Smooth muscle cell (in vitro differentiated cells): Measurements from ENCODE around the gene IL4I1. TPM values are rescaled to one million over a fixed set of nuclear protein-coding genes. Genes with fewer than 3 reads are reported as not detected.

Experiments used
- DNase-seq: peaks from one replicate; lab custom pipeline; 2025; ENCODE audit not compliant: unreplicated experiment; lab: John Stamatoyannopoulos, UW
- H2AFZ ChIP-seq: fragments of 200-600 bp; sonication (generic); 2 replicates; pipeline ENCODE4 v1.6.0; 2016; ENCODE audit warnings: antibody characterized with exemption, low read depth, mild to moderate bottlenecking
- H3F3A ChIP-seq: fragments of 200-600 bp; sonication (generic); 2 replicates; pipeline ENCODE4 v1.6.0; 2017; ENCODE audit warnings: antibody characterized with exemption, low read depth
- H3K27ac ChIP-seq: fragments of 200-600 bp; sonication (generic); 2 replicates; pipeline ENCODE4 v1.5.1; 2016; ENCODE audit warnings: low read depth, mild to moderate bottlenecking
- H3K27me3 ChIP-seq: fragments of 200-600 bp; sonication (generic); 2 replicates; pipeline ENCODE4 v1.6.1; 2016; ENCODE audit warnings: low read depth, mild to moderate bottlenecking
- H3K36me3 ChIP-seq: fragments of 200-600 bp; sonication (generic); 2 replicates; pipeline ENCODE4 v1.5.1; 2016; ENCODE audit warnings: low read depth
- H3K4me1 ChIP-seq: fragments of 200-600 bp; sonication (generic); 2 replicates; pipeline ENCODE4 v1.5.1; 2016; ENCODE audit warnings: low read depth
- H3K4me2 ChIP-seq: fragments of 200-600 bp; sonication (generic); 2 replicates; pipeline ENCODE4 v1.6.0; 2016; ENCODE audit warnings: mild to moderate bottlenecking
- H3K4me3 ChIP-seq: fragments of 200-600 bp; sonication (generic); 2 replicates; pipeline ENCODE4 v1.5.1; 2016; ENCODE audit warnings: mild to moderate bottlenecking
- H3K79me2 ChIP-seq: fragments of 200-600 bp; sonication (generic); 2 replicates; pipeline ENCODE4 v1.6.0; 2016; ENCODE audit warnings: low read depth, mild to moderate bottlenecking
- H3K9ac ChIP-seq: fragments of 200-600 bp; sonication (generic); 2 replicates; pipeline ENCODE4 v1.6.0; 2016; ENCODE audit warnings: low read depth
- H3K9me3 ChIP-seq: fragments of 200-600 bp; sonication (generic); replicated peaks from 2 replicates; pipeline ENCODE4 v1.5.1; 2016; ENCODE audit warnings: low read depth
- H4K20me1 ChIP-seq: fragments of 200-600 bp; sonication (generic); 2 replicates; pipeline ENCODE4 v1.6.0; 2016; ENCODE audit warnings: low read depth
- CTCF ChIP-seq: fragments of 200-600 bp; sonication (generic); IDR thresholded peaks from 2 replicates; pipeline ENCODE4 v1.5.1; 2017; ENCODE audit warnings: borderline replicate concordance, mild to moderate bottlenecking, antibody characterized with exemption; ENCODE audit not compliant: insufficient read depth, poor library complexity, severe bottlenecking
- WGBS: methylation state at CpG from one replicate; pipeline ENCODE4 v1.1.7; 2016; ENCODE audit warnings: low lambda C conversion rate; 5-methylcytosine and 5-hydroxymethylcytosine counted together
- polyA plus RNA-seq: library from polyadenylated mRNA; unstranded; fragments of >200 nt; fragmentation: Nextera tagmentation; extraction: Ambion mirVana; gene quantifications from 2 replicates; pipeline ENCODE4 v1.2.1, GENCODE V29; 2016
- total RNA-seq: library from RNA; depleted of rRNA; stranded (reverse); fragments of >200 nt; gene quantifications from 2 replicates; pipeline ENCODE4 v1.2.3, GENCODE V29; 2014

The IL4I1 gene
- total and polyA plus RNA-seq, 2 experiments from 2014 or later = 1.3 TPM; not detected in 1

- Histone ChIP-seq H4K20me1 (peaks cover 7% of the 10 kb centered on the region), H3F3A (peaks cover 17% of the 10 kb centered on the region), H2AFZ (no peak overlapping the region), H3K4me1 (no peaks in the 10 kb centered on the region), H3K4me3 (no peak overlapping the region), H3K9ac (no peak overlapping the region), H3K27ac (no peak overlapping the region), H3K36me3 (no peaks in the 10 kb centered on the region), H3K9me3 (no peaks in the 10 kb centered on the region), H3K79me2 (no peaks in the 10 kb centered on the region), H3K4me2 (no peak overlapping the region), H3K27me3 (no peaks in the 10 kb centered on the region)
- TF ChIP-seq CTCF = no peak
- 97% methylated on average over 8 of the region's 8 CpGs for WGBS
- no peak for DNase-seq
These were observed 37.0 kb upstream of the IL4I1 start for GRCh38 chr19:49933643-49934042.

- Histone ChIP-seq H2AFZ (no peak overlapping the region), H3K79me2 (peaks cover 4% of the 10 kb centered on the region), H3K9me3 (no peaks in the 10 kb centered on the region), H3F3A (peaks cover 18% of the 10 kb centered on the region), H3K27ac (no peak overlapping the region), H3K9ac (no peak overlapping the region), H3K36me3 (no peaks in the 10 kb centered on the region), H3K4me2 (no peak overlapping the region), H4K20me1 (peaks cover 9% of the 10 kb centered on the region), H3K27me3 (no peaks in the 10 kb centered on the region), H3K4me1 (peaks cover 3% of the 10 kb centered on the region), H3K4me3 (no peak overlapping the region)
- WGBS = 94% methylated on average over 20 of the region's 25 CpGs
- no peak for DNase-seq
- TF ChIP-seq CTCF = no peak
These were observed 36.0 kb upstream of the IL4I1 start for GRCh38 chr19:49932731-49933131.

GRCh38 chr19:49932041-49932451 lies 35.4 kb upstream of the IL4I1 start:
- H3K27ac ChIP-seq = no peak overlapping the region
- no peaks in the 10 kb centered on the region for H3K27me3 ChIP-seq
- no peak for TF ChIP-seq CTCF
- WGBS = 85% methylated on average over 5 of the region's 5 CpGs
- no peak for DNase-seq
- H3K36me3 ChIP-seq = no peaks in the 10 kb centered on the region
- no peak overlapping the region for H2AFZ ChIP-seq
- peaks cover 18% of the 10 kb centered on the region for H3F3A ChIP-seq
- no peak overlapping the region for H3K4me3 ChIP-seq
- H3K79me2 ChIP-seq = peaks cover 11% of the 10 kb centered on the region
- peaks cover 3% of the 10 kb centered on the region for H3K4me1 ChIP-seq
- H3K9me3 ChIP-seq = no peaks in the 10 kb centered on the region
- H4K20me1 ChIP-seq = peaks cover 16% of the 10 kb centered on the region
- no peak overlapping the region for H3K4me2 ChIP-seq
- H3K9ac ChIP-seq = no peak overlapping the region

- H3K36me3 ChIP-seq = no peaks in the 10 kb centered on the region
- H4K20me1 ChIP-seq = peaks cover 21% of the 10 kb centered on the region
- no peak overlapping the region for H3K4me2 ChIP-seq
- no peaks in the 10 kb centered on the region for H3K9me3 ChIP-seq
- no peak overlapping the region for H2AFZ ChIP-seq
- TF ChIP-seq CTCF = no peak
- DNase-seq = no peak
- H3K4me3 ChIP-seq = no peak overlapping the region
- peaks cover 18% of the 10 kb centered on the region for H3F3A ChIP-seq
- H3K4me1 ChIP-seq = peaks cover 3% of the 10 kb centered on the region
- H3K27ac ChIP-seq = no peak overlapping the region
- no peaks in the 10 kb centered on the region for H3K27me3 ChIP-seq
- peaks cover 17% of the 10 kb centered on the region for H3K79me2 ChIP-seq
- no peak overlapping the region for H3K9ac ChIP-seq
- WGBS = 96% methylated on average over 7 of the region's 7 CpGs
These were observed 34.8 kb upstream of the IL4I1 start for GRCh38 chr19:49931293-49932040.
